HCT116 (cell line): ENCODE measurements around the gene SLC16A10. TPM values are rescaled to one million over a fixed set of nuclear protein-coding genes. Genes with fewer than 3 reads are reported as not detected.

Experiments
- ATAC-seq: fragments of 200-7000 bp; cut with Tn5 transposase; 2 replicates; pipeline ENCODE4 v1.9.1; 2020; ENCODE audit warnings: mild to moderate bottlenecking, moderate library complexity
- BruUV-seq: library from RNA; stranded (reverse); fragments of 400-500 nt; replicated peaks from 2 replicates; lab custom pipeline; 2021; lab: Mats Ljungman, UMichigan
- CTCF ChIA-PET: fragments of 300-600 bp; sonication (Branson Sonifier 250); formaldehyde crosslinking; loops from one replicate; lab custom pipeline; 2021; ENCODE audit warnings: antibody characterized with exemption; lab: Charles Lee
- POLR2A ChIA-PET: fragments of 300-600, 350-600 bp; sonication (Branson Sonifier 250); formaldehyde crosslinking; loops from one replicate; lab custom pipeline; 2021; ENCODE audit warnings: antibody characterized with exemption; lab: Charles Lee
- RAD21 ChIA-PET, 2 experiments: fragments of 300-600 bp; sonication (Branson Sonifier 250); formaldehyde crosslinking; loops; one replicate each; lab custom pipeline; 2023; ENCODE audit warnings: low total read pairs in 2 of 2; ENCODE audit not compliant: uncharacterized antibody in 2 of 2, unreplicated experiment in 2 of 2, low non-redundant PET in 1 of 2; lab: Charles Lee
- DNase-seq: peaks from one replicate; pipeline ENCODE4 v3.0.0-alpha.2; 2010; ENCODE audit warnings: low read depth, low spot score
- H2AFZ ChIP-seq: fragments of 200-600 bp; shearing (Covaris generic), sonication (generic); 2 replicates; pipeline ENCODE4 v1.6.1; 2017; ENCODE audit warnings: low read depth, mixed run types, mixed read lengths, antibody characterized with exemption, low read length; ENCODE audit not compliant: poor library complexity, severe bottlenecking
- H3K27ac ChIP-seq: 2 replicates; pipeline ENCODE4 v1.5.1; 2012; ENCODE audit warnings: low read depth, low read length
- H3K27me3 ChIP-seq: fragments of 200-600 bp; sonication (generic); 2 replicates; pipeline ENCODE4 v1.6.1; 2016; ENCODE audit warnings: mixed run types, low read length, mixed read lengths; ENCODE audit not compliant: insufficient read depth
- H3K36me3 ChIP-seq, 2 experiments: fragments of 200-500 bp in 1 of 2; fragments of 200-600 bp in 1 of 2; sonication (Bioruptor generic) in 1 of 2; sonication (generic) in 1 of 2; 2 replicates each; pipeline versions ENCODE4 v1.5.1 to v1.6.1; 2014 to 2016; ENCODE audit warnings: low read length in 2 of 2, inconsistent platforms in 1 of 2, mixed read lengths in 1 of 2, mixed run types in 1 of 2; ENCODE audit not compliant: insufficient read depth in 2 of 2, control insufficient read depth in 1 of 2
- H3K4me1 ChIP-seq, 2 experiments: fragments of 200-600 bp in 1 of 2; sonication (generic) in 1 of 2; 2 replicates each; pipeline versions ENCODE4 v1.5.1 to v1.6.1; 2012 to 2017; ENCODE audit warnings: low read length in 2 of 2, inconsistent platforms in 1 of 2, mild to moderate bottlenecking in 1 of 2, mixed read lengths in 1 of 2, mixed run types in 1 of 2, moderate library complexity in 1 of 2; ENCODE audit not compliant: insufficient read depth in 2 of 2, control insufficient read depth in 1 of 2
- H3K4me2 ChIP-seq: fragments of 200-600 bp; sonication (generic); 2 replicates; pipeline ENCODE4 v1.6.1; 2017; ENCODE audit warnings: mixed run types, low read length, mixed read lengths
- H3K4me3 ChIP-seq, 2 experiments: fragments of 200-600 bp in 1 of 2; sonication (generic) in 1 of 2; replicated peaks in 1 of 2; 2 replicates each; pipeline ENCODE4 v1.5.1; 2011 to 2016; ENCODE audit warnings: low read length in 2 of 2, control low read depth in 1 of 2, low read depth in 1 of 2, mild to moderate bottlenecking in 1 of 2, mixed read lengths in 1 of 2, mixed run types in 1 of 2
- H3K79me2 ChIP-seq: fragments of 200-600 bp; sonication (generic); 2 replicates; pipeline ENCODE4 v1.6.1; 2017; ENCODE audit warnings: mild to moderate bottlenecking, mixed run types, low read length, moderate library complexity, mixed read lengths; ENCODE audit not compliant: insufficient read depth
- H3K9ac ChIP-seq: fragments of 200-600 bp; sonication (generic); 2 replicates; pipeline ENCODE4 v1.6.1; 2016; ENCODE audit warnings: low read length, mixed read lengths
- H3K9me2 ChIP-seq: fragments of 200-600 bp; sonication (generic), shearing (Covaris generic); 2 replicates; pipeline ENCODE4 v1.6.1; 2017; ENCODE audit warnings: mixed run types, mild to moderate bottlenecking, moderate library complexity; ENCODE audit not compliant: insufficient read depth
- H3K9me3 ChIP-seq, 2 experiments: fragments of 200-500 bp in 1 of 2; fragments of 200-600 bp in 1 of 2; sonication (Bioruptor generic) in 1 of 2; sonication (generic) in 1 of 2; 2 replicates each; pipeline ENCODE4 v1.6.1; 2014 to 2017; ENCODE audit warnings: low read length in 2 of 2, mixed read lengths in 2 of 2, inconsistent platforms in 1 of 2, low read depth in 1 of 2, mild to moderate bottlenecking in 1 of 2, mixed run types in 1 of 2, moderate library complexity in 1 of 2; ENCODE audit not compliant: control insufficient read depth in 1 of 2, insufficient read depth in 1 of 2
- H4K20me1 ChIP-seq: fragments of 200-600 bp; sonication (generic), shearing (Covaris generic); 2 replicates; pipeline ENCODE4 v1.6.1; 2017; ENCODE audit warnings: mixed run types, mild to moderate bottlenecking, moderate library complexity; ENCODE audit not compliant: insufficient read depth
- ATF3 ChIP-seq: IDR thresholded peaks from 2 replicates; pipeline ENCODE4 v1.6.1; 2012
- CBX3 ChIP-seq: IDR thresholded peaks from 2 replicates; pipeline ENCODE4 v1.6.1; 2012; ENCODE audit warnings: low read depth
- CEBPB ChIP-seq: IDR thresholded peaks from 2 replicates; pipeline ENCODE4 v1.6.1; 2012; ENCODE audit warnings: low read depth
- EGR1 ChIP-seq: IDR thresholded peaks from 2 replicates; pipeline ENCODE4 v1.6.1; 2012; ENCODE audit warnings: low read depth
- ELF1 ChIP-seq: IDR thresholded peaks from 2 replicates; pipeline ENCODE4 v1.6.1; 2012; ENCODE audit warnings: low read depth, borderline replicate concordance
- EZH2 ChIP-seq: fragments of 200-600 bp; sonication (generic); IDR thresholded peaks from 2 replicates; pipeline ENCODE4 v1.6.1; 2017; ENCODE audit warnings: antibody characterized with exemption, mixed run types
- EZH2phosphoT487 ChIP-seq: fragments of 200-600 bp; IDR thresholded peaks from 2 replicates; pipeline ENCODE4 v1.6.1; 2018; ENCODE audit warnings: antibody characterized with exemption, borderline replicate concordance
- FOSL1 ChIP-seq: IDR thresholded peaks from 2 replicates; pipeline ENCODE4 v1.6.1; 2012; ENCODE audit warnings: low read depth
- JUND ChIP-seq: IDR thresholded peaks from 2 replicates; pipeline ENCODE4 v1.6.1; 2012
- MAX ChIP-seq: IDR thresholded peaks from 2 replicates; pipeline ENCODE4 v1.6.1; 2012
- POLR2A ChIP-seq: IDR thresholded peaks from 2 replicates; pipeline ENCODE4 v1.7.0; 2011; ENCODE audit warnings: borderline replicate concordance; ENCODE audit not compliant: insufficient read depth, insufficient read length; ENCODE audit errors: extremely low read depth
- POLR2AphosphoS5 ChIP-seq: IDR thresholded peaks from 2 replicates; pipeline ENCODE4 v1.6.1; 2011; ENCODE audit warnings: mild to moderate bottlenecking, low read depth, low read length, moderate library complexity
- RAD21 ChIP-seq: IDR thresholded peaks from 2 replicates; pipeline ENCODE4 v1.6.1; 2012; ENCODE audit warnings: low read depth, mild to moderate bottlenecking
- SRF ChIP-seq: IDR thresholded peaks from 2 replicates; pipeline ENCODE4 v1.6.1; 2012; ENCODE audit warnings: low read depth
- TCF7L2 ChIP-seq: IDR thresholded peaks from 2 replicates; pipeline ENCODE4 v1.7.0; 2011; ENCODE audit warnings: borderline replicate concordance, inconsistent platforms; ENCODE audit not compliant: insufficient read depth, insufficient read length; ENCODE audit errors: extremely low read depth
- ZBTB33 ChIP-seq: IDR thresholded peaks from 2 replicates; pipeline ENCODE4 v1.6.1; 2011; ENCODE audit warnings: mild to moderate bottlenecking, low read length, moderate library complexity; ENCODE audit not compliant: insufficient replicate concordance; ENCODE audit errors: extremely low read depth
- ZFX ChIP-seq: fragments of 450-650 bp; IDR thresholded peaks from 2 replicates; pipeline ENCODE4 v1.6.1; 2017
- ZNF274 ChIP-seq: fragments of 200-500 bp; sonication (Bioruptor generic); IDR thresholded peaks from 2 replicates; pipeline ENCODE4 v1.6.1; 2014; ENCODE audit warnings: mild to moderate bottlenecking, low read depth, low read length, inconsistent platforms
- intact Hi-C: fragments of 100-400 bp; cut with micrococcal nuclease; formaldehyde crosslinking; loops from 2 replicates; pipeline ENCODE4 v1.10.0; 2022
- total RNA-seq: library from RNA; stranded (reverse); gene quantifications from one replicate; pipeline ENCODE4 v1.2.1, GENCODE V29; 2021; ENCODE audit not compliant: unreplicated experiment

Gene SLC16A10
- total RNA-seq, 1 experiment from 2014 or later, result 8.3 TPM

- no peak overlapping the region for H3K4me3 ChIP-seq
- no peak overlapping the region for H2AFZ ChIP-seq
- DNase-seq, result no peak
- TF ChIP-seq ZFX, result no peak
- no peak for TF ChIP-seq CEBPB
- TF ChIP-seq POLR2A, result no peak
- no peak for TF ChIP-seq EZH2
- TF ChIP-seq CBX3, result no peak
- no peak for TF ChIP-seq SRF
- TF ChIP-seq RAD21, result no peak
- TF ChIP-seq MAX, result no peak
- TF ChIP-seq ELF1, result no peak
- no peak for TF ChIP-seq JUND
- no peak for TF ChIP-seq TCF7L2
- TF ChIP-seq ATF3, result no peak
- TF ChIP-seq FOSL1, result no peak
- no peaks in the 10 kb centered on the region for H3K9me2 ChIP-seq
- no peak overlapping the region for H3K9ac ChIP-seq
- H3K79me2 ChIP-seq, result no peaks in the 10 kb centered on the region
- H4K20me1 ChIP-seq, result no peaks in the 10 kb centered on the region
- no peaks in the 10 kb centered on the region for H3K36me3 ChIP-seq
- intact Hi-C loops, result no loop called here
- ChIA-PET CTCF (no interaction called here), POLR2A (no interaction called here), RAD21 (no interaction called here)
- H3K4me1 ChIP-seq, result 0 out of 4 replicates have a peak, but pooled peaks cover 0 to 3% of the 10 kb centered on the region in 2 experiments
- no TSS peak for BruUV-seq
- ATAC-seq, result no peak
- no peak overlapping the region for H3K4me2 ChIP-seq
- H3K9me3 ChIP-seq, result no peaks in the 10 kb centered on the region
- H3K27me3 ChIP-seq, result no peaks in the 10 kb centered on the region
- H3K27ac ChIP-seq, result no peak overlapping the region
Measured at GRCh38 chr6:111154981-111155380, 67.7 kb downstream of the SLC16A10 start.

- Histone ChIP-seq H3K36me3 (no peaks in the 10 kb centered on the region), H3K4me1 (0 out of 4 replicates have a peak, but pooled peaks cover 0 to 3% of the 10 kb centered on the region in 2 experiments), H3K9me3 (no peaks in the 10 kb centered on the region), H2AFZ (no peak overlapping the region), H3K27me3 (no peaks in the 10 kb centered on the region), H3K79me2 (no peaks in the 10 kb centered on the region), H4K20me1 (no peaks in the 10 kb centered on the region), H3K9ac (no peak overlapping the region), H3K4me3 (no peak overlapping the region), H3K4me2 (no peak overlapping the region), H3K27ac (no peak overlapping the region), H3K9me2 (no peaks in the 10 kb centered on the region)
- intact Hi-C loops, result no loop called here
- POLR2A ChIA-PET, result no interaction called here
- DNase-seq (no peak), ATAC-seq (no peak)
- CTCF ChIA-PET, result no interaction called here
- RAD21 ChIA-PET, result no interaction called here
- no TSS peak for BruUV-seq
- TF ChIP-seq ELF1, result no peak
- TF ChIP-seq EGR1, result no peak
- TF ChIP-seq POLR2AphosphoS5, result no peak
- no peak for TF ChIP-seq MAX
- no peak for TF ChIP-seq ZNF274
- no peak for TF ChIP-seq ZFX
- no peak for TF ChIP-seq ZBTB33
- TF ChIP-seq FOSL1, result no peak
- no peak for TF ChIP-seq CBX3
- no peak for TF ChIP-seq EZH2phosphoT487
Measured at GRCh38 chr6:111157412-111157811, 70.1 kb downstream of the SLC16A10 start.
